ENCODE data around the gene POLR2C. TPM values are rescaled to one million over a fixed set of nuclear protein-coding genes. Genes with fewer than 3 reads are reported as not detected.

The POLR2C gene
- total RNA-seq, 1 donor from 2014 or later, result 48.1 TPM

DNA sequence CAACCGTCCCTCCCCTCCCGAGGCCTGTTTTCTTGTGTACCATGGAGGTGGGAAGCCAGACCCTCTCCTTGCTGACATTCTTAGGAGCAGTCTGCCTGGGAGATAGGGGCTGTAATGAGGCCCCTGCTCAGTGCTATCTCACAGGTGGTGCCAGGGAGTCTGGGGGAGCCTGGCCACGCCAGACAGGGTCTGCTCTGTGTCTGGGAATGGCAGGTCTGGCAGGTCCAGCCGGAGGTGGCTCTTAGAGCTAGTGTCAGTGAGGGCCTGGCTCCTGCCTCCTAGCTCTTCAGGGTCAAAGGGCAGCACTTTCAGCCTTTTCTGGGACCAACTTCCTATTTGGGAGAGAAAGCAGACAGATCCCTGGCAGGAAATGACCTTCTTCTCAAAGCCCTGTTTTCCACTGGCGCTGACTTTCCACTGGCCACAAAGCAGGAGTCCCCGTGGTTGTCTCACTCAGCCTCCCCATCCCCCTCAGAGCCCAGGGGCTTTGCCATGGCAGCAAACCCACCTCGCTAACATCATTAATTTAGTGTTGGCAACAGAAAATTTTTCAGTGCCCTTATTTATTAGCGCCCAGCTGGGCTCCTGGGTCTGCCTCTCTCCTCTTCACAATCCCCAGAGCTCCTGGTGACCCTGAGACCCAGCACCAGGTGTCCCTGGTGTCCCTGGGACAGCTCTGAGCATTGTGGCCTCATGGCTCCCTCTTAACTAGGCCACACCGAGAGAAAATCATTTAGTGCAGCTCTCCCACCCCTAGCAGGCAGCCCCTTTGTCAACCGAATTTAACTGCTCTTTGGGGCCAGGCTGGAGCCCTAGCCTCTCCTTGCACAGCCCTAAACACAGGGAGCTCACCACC is 47.8 kb downstream of the POLR2C start:
- Mint-ChIP-seq H3K4me3 (ENCODE audit: unreplicated experiment) (no peak overlapping the region), H3K9me3 (ENCODE audit: unreplicated experiment) (no peaks in the 10 kb centered on the region), H3K27ac (ENCODE audit: unreplicated experiment) (no peak overlapping the region), H3K36me3 (ENCODE audit: unreplicated experiment) (no peaks in the 10 kb centered on the region), H3K4me1 (ENCODE audit: low read depth, unreplicated experiment) (peaks cover 16% of the 10 kb centered on the region), H3K27me3 (ENCODE audit: unreplicated experiment) (peaks cover 2% of the 10 kb centered on the region)
- TF ChIP-seq, protein P1, sequence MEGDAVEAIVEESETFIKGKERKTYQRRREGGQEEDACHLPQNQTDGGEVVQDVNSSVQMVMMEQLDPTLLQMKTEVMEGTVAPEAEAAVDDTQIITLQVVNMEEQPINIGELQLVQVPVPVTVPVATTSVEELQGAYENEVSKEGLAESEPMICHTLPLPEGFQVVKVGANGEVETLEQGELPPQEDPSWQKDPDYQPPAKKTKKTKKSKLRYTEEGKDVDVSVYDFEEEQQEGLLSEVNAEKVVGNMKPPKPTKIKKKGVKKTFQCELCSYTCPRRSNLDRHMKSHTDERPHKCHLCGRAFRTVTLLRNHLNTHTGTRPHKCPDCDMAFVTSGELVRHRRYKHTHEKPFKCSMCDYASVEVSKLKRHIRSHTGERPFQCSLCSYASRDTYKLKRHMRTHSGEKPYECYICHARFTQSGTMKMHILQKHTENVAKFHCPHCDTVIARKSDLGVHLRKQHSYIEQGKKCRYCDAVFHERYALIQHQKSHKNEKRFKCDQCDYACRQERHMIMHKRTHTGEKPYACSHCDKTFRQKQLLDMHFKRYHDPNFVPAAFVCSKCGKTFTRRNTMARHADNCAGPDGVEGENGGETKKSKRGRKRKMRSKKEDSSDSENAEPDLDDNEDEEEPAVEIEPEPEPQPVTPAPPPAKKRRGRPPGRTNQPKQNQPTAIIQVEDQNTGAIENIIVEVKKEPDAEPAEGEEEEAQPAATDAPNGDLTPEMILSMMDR (IDR thresholded peaks at IDR 0.05; ENCODE audit: partially characterized antibody, unreplicated experiment), result no peak
- DNase-seq, result no peak

DNA sequence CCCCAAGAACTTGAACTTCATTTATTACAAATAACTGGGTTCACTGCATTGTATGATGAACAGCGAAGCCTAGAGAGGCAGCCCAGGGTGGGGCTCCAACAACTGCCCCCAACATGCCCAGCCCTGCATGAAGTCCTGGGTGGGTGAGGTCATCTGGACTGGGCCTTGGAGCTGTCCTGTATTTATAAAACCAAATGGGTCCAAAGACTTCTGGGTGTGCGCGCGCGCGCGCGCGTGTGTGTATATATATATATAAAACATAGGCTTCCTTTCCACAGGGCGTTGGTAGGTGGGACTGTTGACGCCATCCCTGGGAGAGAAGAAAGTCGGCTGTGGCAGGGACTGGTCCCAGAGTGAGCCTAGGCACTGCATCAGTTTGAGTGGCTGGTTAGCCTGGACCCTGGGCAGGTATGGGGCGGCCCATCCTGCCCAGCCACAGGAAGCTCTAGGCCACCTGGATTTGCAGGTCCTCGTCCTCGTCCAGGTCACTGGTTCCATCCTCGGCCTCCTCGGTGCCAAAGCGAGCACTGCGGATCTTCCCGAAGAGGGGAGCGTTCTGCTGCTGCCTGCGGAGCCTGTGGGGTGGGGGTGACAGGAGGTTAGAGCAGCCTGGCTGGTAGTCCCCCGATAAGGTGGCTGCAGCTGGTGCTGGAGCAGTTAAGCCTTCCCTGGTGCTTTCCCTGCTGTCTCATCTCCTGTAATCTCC is 50.0 kb downstream of the POLR2C start:
- H3K9me3 Mint-ChIP-seq (ENCODE audit: unreplicated experiment), result no peaks in the 10 kb centered on the region
- no peaks in the 10 kb centered on the region for H3K36me3 Mint-ChIP-seq (ENCODE audit: unreplicated experiment)
- peaks cover 11% of the 10 kb centered on the region for H3K27me3 Mint-ChIP-seq (ENCODE audit: unreplicated experiment)
- TF ChIP-seq, protein P1 (IDR thresholded peaks at IDR 0.05; ENCODE audit: partially characterized antibody, unreplicated experiment), result no peak
- DNase-seq, result no peak
- no peak overlapping the region for H3K27ac Mint-ChIP-seq (ENCODE audit: unreplicated experiment)
- H3K4me1 Mint-ChIP-seq (ENCODE audit: low read depth, unreplicated experiment), result peaks cover 18% of the 10 kb centered on the region
- H3K4me3 Mint-ChIP-seq (ENCODE audit: unreplicated experiment), result no peak overlapping the region

- H3K9me3 Mint-ChIP-seq (ENCODE audit: unreplicated experiment), result no peaks in the 10 kb centered on the region
- no peak overlapping the region for H3K4me3 Mint-ChIP-seq (ENCODE audit: unreplicated experiment)
- peaks cover 11% of the 10 kb centered on the region for H3K27me3 Mint-ChIP-seq (ENCODE audit: unreplicated experiment)
- H3K36me3 Mint-ChIP-seq (ENCODE audit: unreplicated experiment), result no peaks in the 10 kb centered on the region
- no peak overlapping the region for H3K27ac Mint-ChIP-seq (ENCODE audit: unreplicated experiment)
- H3K4me1 Mint-ChIP-seq (ENCODE audit: low read depth, unreplicated experiment), result peaks cover 15% of the 10 kb centered on the region
- DNase-seq, result no peak
- TF ChIP-seq, protein P1 (IDR thresholded peaks at IDR 0.05; ENCODE audit: partially characterized antibody, unreplicated experiment), result no peak
Measured at GRCh38 chr16:57513371-57514102, 51.1 kb downstream of the POLR2C start.

GRCh38 chr16:57514371-57514770 is 51.9 kb downstream of the POLR2C start:
- Mint-ChIP-seq H3K4me3 (ENCODE audit: unreplicated experiment) (no peak overlapping the region), H3K9me3 (ENCODE audit: unreplicated experiment) (no peaks in the 10 kb centered on the region), H3K27me3 (ENCODE audit: unreplicated experiment) (peaks cover 11% of the 10 kb centered on the region), H3K36me3 (ENCODE audit: unreplicated experiment) (no peaks in the 10 kb centered on the region), H3K4me1 (ENCODE audit: low read depth, unreplicated experiment) (peaks cover 10% of the 10 kb centered on the region), H3K27ac (ENCODE audit: unreplicated experiment) (no peak overlapping the region)
- TF ChIP-seq, protein P1 (IDR thresholded peaks at IDR 0.05; ENCODE audit: partially characterized antibody, unreplicated experiment), result no peak
- DNase-seq, result no peak
